A204.1 (cell line): ENCODE results near the gene QPRT.
"Not testable (repeated sequence)": the region's sequence is repeated elsewhere in the genome, so short reads cannot be mapped to it uniquely, and the experiment has no call there.

Source experiments
- FAIRE-seq: peaks from 2 replicates; lab custom pipeline; 2012; peaks lifted over from hg19 to GRCh38; lab: Jason Lieb, UNC

The QPRT gene

GRCh38 chr16:29663016-29663806 lies 15.8 kb upstream of the QPRT start, which contains the start of gene SPN:
Gene SPN (plus strand): TSS chr16:29663247. CDS start chr16:29663729, 482 bp downstream.
- no peak for FAIRE-seq

- FAIRE-seq: no peak
These were observed 15.2 kb upstream of the QPRT start for GRCh38 chr16:29663807-29664090.

GRCh38 chr16:29664091-29664921 lies 14.7 kb upstream of the QPRT start:
- FAIRE-seq: no peak

GRCh38 chr16:29665294-29666077 lies 13.5 kb upstream of the QPRT start:
- no peak for FAIRE-seq

- FAIRE-seq: not testable (repeated sequence)
These were observed 11.7 kb upstream of the QPRT start for GRCh38 chr16:29667322-29667610.

- no peak for FAIRE-seq
These were observed 11.2 kb upstream of the QPRT start for GRCh38 chr16:29667755-29668154.

- FAIRE-seq: no peak
These were observed 10.7 kb upstream of the QPRT start for GRCh38 chr16:29668267-29668666.

GRCh38 chr16:29673501-29673900 lies 5.5 kb upstream of the QPRT start:
- FAIRE-seq: no peak

GRCh38 chr16:29674188-29674587 lies 4.8 kb upstream of the QPRT start:
- FAIRE-seq: no peak

GRCh38 chr16:29675811-29676643 lies 3.0 kb upstream of the QPRT start:
- no peak for FAIRE-seq

- FAIRE-seq: no peak
These were observed 1.8 kb upstream of the QPRT start for GRCh38 chr16:29676989-29677785.

- no peak for FAIRE-seq
These were observed 1.2 kb downstream of the QPRT start for GRCh38 chr16:29680180-29680598.

GRCh38 chr16:29683543-29684090 lies 4.6 kb downstream of the QPRT start:
- no peak for FAIRE-seq

GRCh38 chr16:29684679-29685078 lies 5.7 kb downstream of the QPRT start:
- FAIRE-seq: no peak

- no peak for FAIRE-seq
These were observed 7.9 kb downstream of the QPRT start for GRCh38 chr16:29686740-29687332.

GRCh38 chr16:29687755-29688154 lies 8.8 kb downstream of the QPRT start:
- FAIRE-seq: no peak

- FAIRE-seq: no peak
These were observed 9.2 kb downstream of the QPRT start for GRCh38 chr16:29688172-29688571.

GRCh38 chr16:29689490-29690351 lies 10.7 kb downstream of the QPRT start:
- not testable (repeated sequence) for FAIRE-seq

GRCh38 chr16:29692606-29693005 lies 13.6 kb downstream of the QPRT start:
- not testable (repeated sequence) for FAIRE-seq
